GM12872 (cell line): ENCODE results near the gene SMIM34.
"Not testable (repeated sequence)": the region's sequence is repeated elsewhere in the genome, so short reads cannot be mapped to it uniquely, and the experiment has no call there.

Experiments
- CTCF ChIP-seq: IDR thresholded peaks from 3 replicates; pipeline ENCODE4 v1.5.1; 2011; ENCODE audit warnings: low read depth, mild to moderate bottlenecking, low read length, moderate library complexity; ENCODE audit not compliant: insufficient read depth

Gene SMIM34

GRCh38 chr21:34423805-34424204, at the start of gene SMIM34:
SMIM34 (minus strand) TSS chr21:34423951; CDS start chr21:34423839, 112 bp downstream.
- not testable (repeated sequence) for TF ChIP-seq CTCF

GRCh38 chr21:34374940-34375618, 48.7 kb downstream of the SMIM34 start, which contains the start of gene SMIM11:
SMIM11 (plus strand) TSS chr21:34375507; CDS start chr21:34379505, 3,998 bp downstream.
- TF ChIP-seq CTCF, result not testable (repeated sequence)

GRCh38 chr21:34372321-34372720, 51.4 kb downstream of the SMIM34 start:
- no peak for TF ChIP-seq CTCF

- no peak for TF ChIP-seq CTCF
These were observed 54.0 kb downstream of the SMIM34 start for GRCh38 chr21:34369741-34370140.
